Ascending aorta (tissue), 2 donors: ENCODE data around the gene PICK1. TPM values are rescaled to one million over a fixed set of nuclear protein-coding genes. Genes with fewer than 3 reads are reported as not detected.

Experiments
- DNase-seq, 2 donors: peaks; one replicate each; pipeline ENCODE4 v3.0.0-alpha.2; 2019; ENCODE audit warnings: low spot score in 2 of 2
- H3K27ac ChIP-seq, 2 donors: fragments of 200-600 bp; sonication (generic); one replicate each; pipeline ENCODE4 v1.5.1; 2016 to 2017; ENCODE audit warnings: mild to moderate bottlenecking in 1 of 2
- H3K27me3 ChIP-seq: fragments of 200-600 bp; sonication (generic); one replicate; pipeline ENCODE4 v1.5.1; 2017
- H3K36me3 ChIP-seq, 2 donors: fragments of 200-600 bp; sonication (generic); one replicate each; pipeline ENCODE4 v1.5.1; 2016
- H3K4me1 ChIP-seq, 2 donors: fragments of 200-600 bp; sonication (generic); one replicate each; pipeline ENCODE4 v1.5.1; 2016 to 2017; ENCODE audit warnings: mild to moderate bottlenecking in 1 of 2
- H3K4me3 ChIP-seq, 2 donors: fragments of 200-600 bp; sonication (generic); one replicate each; pipeline ENCODE4 v1.5.1; 2016 to 2017; ENCODE audit warnings: mild to moderate bottlenecking in 1 of 2
- H3K9me3 ChIP-seq, 2 donors: fragments of 200-600 bp; sonication (generic); one replicate each; pipeline ENCODE4 v1.5.1; 2016
- intact Hi-C: fragments of 100-400 bp; cut with DNase I; formaldehyde crosslinking; loops from one replicate; pipeline ENCODE4 v1.15.1; 2023
- total RNA-seq: library from RNA; depleted of rRNA; stranded (reverse); fragments of >200 nt; gene quantifications from one replicate; pipeline ENCODE4 v1.1.0, GENCODE V29; 2016
- TF ChIP-seq, protein P1 (sequence below), 3 experiments: fragments of 200-600 bp in 2 of 3; fragments of 450-650 bp in 1 of 3; sonication (generic) in 2 of 3; IDR thresholded peaks; one replicate each; pipeline ENCODE4 v1.5.1; 2016 to 2019; ENCODE audit warnings: antibody characterized with exemption in 3 of 3, mild to moderate bottlenecking in 1 of 3, moderate library complexity in 1 of 3

Gene PICK1
- total RNA-seq, 1 donor from 2014 or later: 88.1 TPM

GRCh38 chr22:38067761-38068360, 10.7 kb downstream of the PICK1 start:
- Histone ChIP-seq H3K27me3 (no peaks in the 10 kb centered on the region), H3K27ac (peak overlapping the region; percentile 94 to 97), H3K4me3 (no peak overlapping the region), H3K9me3 (no peaks in the 10 kb centered on the region), H3K4me1 (peaks cover 32 to 48% of the 10 kb centered on the region in 2 donors), H3K36me3 (peaks cover 34 to 37% of the 10 kb centered on the region in 2 donors)
- TF ChIP-seq, protein P1, sequence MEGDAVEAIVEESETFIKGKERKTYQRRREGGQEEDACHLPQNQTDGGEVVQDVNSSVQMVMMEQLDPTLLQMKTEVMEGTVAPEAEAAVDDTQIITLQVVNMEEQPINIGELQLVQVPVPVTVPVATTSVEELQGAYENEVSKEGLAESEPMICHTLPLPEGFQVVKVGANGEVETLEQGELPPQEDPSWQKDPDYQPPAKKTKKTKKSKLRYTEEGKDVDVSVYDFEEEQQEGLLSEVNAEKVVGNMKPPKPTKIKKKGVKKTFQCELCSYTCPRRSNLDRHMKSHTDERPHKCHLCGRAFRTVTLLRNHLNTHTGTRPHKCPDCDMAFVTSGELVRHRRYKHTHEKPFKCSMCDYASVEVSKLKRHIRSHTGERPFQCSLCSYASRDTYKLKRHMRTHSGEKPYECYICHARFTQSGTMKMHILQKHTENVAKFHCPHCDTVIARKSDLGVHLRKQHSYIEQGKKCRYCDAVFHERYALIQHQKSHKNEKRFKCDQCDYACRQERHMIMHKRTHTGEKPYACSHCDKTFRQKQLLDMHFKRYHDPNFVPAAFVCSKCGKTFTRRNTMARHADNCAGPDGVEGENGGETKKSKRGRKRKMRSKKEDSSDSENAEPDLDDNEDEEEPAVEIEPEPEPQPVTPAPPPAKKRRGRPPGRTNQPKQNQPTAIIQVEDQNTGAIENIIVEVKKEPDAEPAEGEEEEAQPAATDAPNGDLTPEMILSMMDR (IDR thresholded peaks at IDR 0.05): no peak
- intact Hi-C loops: loop anchor here (2.0 to 5.0 kb wide), 4 partner anchors 149 to 504 kb away; partner anchors contain the start of genes DMC1 and TMEM184B
- no peak for DNase-seq

GRCh38 chr22:38068641-38069371, 11.6 kb downstream of the PICK1 start:
- H3K9me3 ChIP-seq: no peaks in the 10 kb centered on the region
- TF ChIP-seq, protein P1 (IDR thresholded peaks at IDR 0.05): no peak
- no peaks in the 10 kb centered on the region for H3K27me3 ChIP-seq
- DNase-seq: no peak
- intact Hi-C loops: loop anchor here (1.0 to 5.0 kb wide), 6 partner anchors 148 to 503 kb away; partner anchors contain the start of genes DMC1 and TMEM184B
- peak overlapping the region; percentile 94 to 97 for H3K27ac ChIP-seq
- H3K4me3 ChIP-seq: peak overlapping the region in 1 of 2 donors; percentile 40
- peaks cover 32 to 48% of the 10 kb centered on the region in 2 donors for H3K4me1 ChIP-seq
- peaks cover 44 to 45% of the 10 kb centered on the region in 2 donors for H3K36me3 ChIP-seq

- peaks cover 43 to 44% of the 10 kb centered on the region in 2 donors for H3K36me3 ChIP-seq
- TF ChIP-seq, protein P1 (IDR thresholded peaks at IDR 0.05): peak; percentile 81 to 88 (median 84)
- peak overlapping the region in 1 of 2 donors; percentile 40 for H3K4me3 ChIP-seq
- intact Hi-C loops: loop anchor here (1.0 to 5.0 kb wide), 6 partner anchors 148 to 503 kb away; partner anchors contain the start of genes DMC1 and TMEM184B
- H3K4me1 ChIP-seq: peaks cover 32 to 48% of the 10 kb centered on the region in 2 donors
- H3K27ac ChIP-seq: peak overlapping the region; percentile 94 to 97
- H3K27me3 ChIP-seq: no peaks in the 10 kb centered on the region
- DNase-seq: peak; percentile 82 to 97
- H3K9me3 ChIP-seq: no peaks in the 10 kb centered on the region
Observed at GRCh38 chr22:38069372-38070249, 12.4 kb downstream of the PICK1 start.

DNA sequence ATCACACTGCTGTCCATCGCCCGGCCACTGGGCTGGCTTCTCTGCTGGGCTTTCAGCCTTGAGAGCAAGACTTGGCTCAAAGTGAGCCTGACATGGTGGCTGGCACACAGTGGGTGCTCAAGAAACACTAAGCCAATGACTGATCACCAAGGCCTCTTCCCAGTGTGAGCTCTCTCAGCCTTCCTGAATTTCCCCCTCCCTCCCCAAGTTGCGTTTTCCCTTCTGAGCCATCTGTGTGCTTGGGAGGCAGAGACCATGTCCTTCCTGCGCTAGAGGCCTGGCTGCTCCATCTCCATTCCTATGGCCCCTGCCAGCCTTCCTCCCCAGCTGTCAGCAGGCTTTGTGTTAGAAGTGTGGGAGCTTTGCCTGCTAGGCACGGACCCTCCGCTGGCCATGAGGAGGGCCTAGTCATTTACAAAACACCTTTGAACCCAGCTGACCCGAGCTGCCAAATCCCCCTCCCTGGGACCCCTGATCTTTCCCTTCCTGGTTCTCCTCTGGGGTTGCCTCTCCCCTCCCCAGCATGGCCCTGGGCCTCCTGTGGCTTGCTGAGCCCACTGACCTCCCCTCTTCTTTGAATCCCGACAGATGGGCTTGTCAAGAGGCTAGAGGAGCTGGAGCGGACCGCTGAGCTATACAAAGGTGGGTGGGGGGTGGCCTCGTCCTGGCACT, 13.2 kb downstream of the PICK1 start:
- Histone ChIP-seq H3K4me1 (peaks cover 32 to 48% of the 10 kb centered on the region in 2 donors), H3K27me3 (no peaks in the 10 kb centered on the region), H3K27ac (peak overlapping the region; percentile 94 to 97), H3K9me3 (no peaks in the 10 kb centered on the region), H3K36me3 (peaks cover 43 to 44% of the 10 kb centered on the region in 2 donors), H3K4me3 (no peak overlapping the region)
- intact Hi-C loops: no loop called here
- TF ChIP-seq, protein P1 (IDR thresholded peaks at IDR 0.05): no peak
- DNase-seq: no peak
